Activated T-cell treated with anti-CD3 and anti-CD28 coated beads, Interleukin-2, amount 50 U/mL, for 72 hours (primary cell): ENCODE measurements around the gene FAM200B. TPM values are rescaled to one million over a fixed set of nuclear protein-coding genes. Genes with fewer than 3 reads are reported as not detected.
"Not testable (repeated sequence)": the region's sequence is repeated elsewhere in the genome, so short reads cannot be mapped to it uniquely, and the experiment has no call there.

Experiments
- ATAC-seq, 2 donors: fragments of 150-1000 bp; cut with Tn5 transposase; replicated peaks in 1 of 2; 2 replicates each; pipeline ENCODE4 v1.10.0; 2021; ENCODE audit warnings: moderate library complexity in 2 of 2, mild to moderate bottlenecking in 1 of 2
- DNase-seq, 2 donors: peaks; one replicate each; pipeline ENCODE4 v3.0.0; 2021 to 2022; ENCODE audit warnings: mixed read lengths in 1 of 2
- H3K27ac Mint-ChIP-seq: one replicate; pipeline ENCODE4 v1.8.0; 2022; ENCODE audit warnings: mild to moderate bottlenecking, moderate library complexity, mixed read lengths
- H3K27me3 Mint-ChIP-seq: one replicate; pipeline ENCODE4 v1.8.0; 2022; ENCODE audit warnings: low read depth, mixed read lengths
- H3K36me3 Mint-ChIP-seq, 2 donors: one replicate each; pipeline ENCODE4 v1.8.0; 2022; ENCODE audit warnings: mixed read lengths in 2 of 2, mild to moderate bottlenecking in 1 of 2; ENCODE audit not compliant: insufficient read depth in 2 of 2
- H3K4me1 Mint-ChIP-seq: one replicate; pipeline ENCODE4 v1.8.0; 2022; ENCODE audit warnings: low read depth, mixed read lengths
- H3K4me3 Mint-ChIP-seq, 2 donors: one replicate each; pipeline ENCODE4 v1.8.0; 2022; ENCODE audit warnings: mild to moderate bottlenecking in 2 of 2, mixed read lengths in 2 of 2, moderate library complexity in 2 of 2
- H3K9me3 Mint-ChIP-seq, 2 donors: one replicate each; pipeline ENCODE4 v1.8.0; 2022; ENCODE audit warnings: mixed read lengths in 2 of 2
- total RNA-seq, 2 donors: library from RNA; stranded (reverse); gene quantifications; one replicate each; pipeline ENCODE4 v1.2.3, GENCODE V29; 2022

FAM200B gene
- total RNA-seq, 2 donors from 2014 or later: 15.8 to 23.1 TPM

DNA sequence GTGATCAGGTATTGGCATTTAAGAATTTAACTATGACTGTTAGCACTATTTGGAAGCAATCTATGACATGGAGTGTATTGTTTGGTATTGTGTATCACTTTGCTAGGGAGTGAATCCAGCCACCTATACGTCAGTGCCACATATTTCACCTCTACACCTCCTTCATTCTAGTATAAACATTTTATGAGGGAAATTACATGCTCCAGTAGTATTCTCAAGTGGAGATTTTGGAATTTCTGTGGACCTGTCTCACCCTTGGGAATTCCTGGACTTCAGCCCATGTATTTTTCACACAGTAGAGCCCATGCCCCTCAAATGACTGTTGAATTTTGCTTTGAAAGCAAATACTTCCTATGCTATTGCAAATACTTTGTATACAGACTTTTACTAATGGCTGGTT lies 32.5 kb downstream of the FAM200B start:
- ATAC-seq (no peak), DNase-seq (no peak)
- Mint-ChIP-seq H3K9me3 (no peaks in the 10 kb centered on the region), H3K4me3 (no peak overlapping the region), H3K27me3 (no peaks in the 10 kb centered on the region), H3K4me1 (no peaks in the 10 kb centered on the region), H3K36me3 (no peaks in the 10 kb centered on the region), H3K27ac (no peak overlapping the region)

DNA sequence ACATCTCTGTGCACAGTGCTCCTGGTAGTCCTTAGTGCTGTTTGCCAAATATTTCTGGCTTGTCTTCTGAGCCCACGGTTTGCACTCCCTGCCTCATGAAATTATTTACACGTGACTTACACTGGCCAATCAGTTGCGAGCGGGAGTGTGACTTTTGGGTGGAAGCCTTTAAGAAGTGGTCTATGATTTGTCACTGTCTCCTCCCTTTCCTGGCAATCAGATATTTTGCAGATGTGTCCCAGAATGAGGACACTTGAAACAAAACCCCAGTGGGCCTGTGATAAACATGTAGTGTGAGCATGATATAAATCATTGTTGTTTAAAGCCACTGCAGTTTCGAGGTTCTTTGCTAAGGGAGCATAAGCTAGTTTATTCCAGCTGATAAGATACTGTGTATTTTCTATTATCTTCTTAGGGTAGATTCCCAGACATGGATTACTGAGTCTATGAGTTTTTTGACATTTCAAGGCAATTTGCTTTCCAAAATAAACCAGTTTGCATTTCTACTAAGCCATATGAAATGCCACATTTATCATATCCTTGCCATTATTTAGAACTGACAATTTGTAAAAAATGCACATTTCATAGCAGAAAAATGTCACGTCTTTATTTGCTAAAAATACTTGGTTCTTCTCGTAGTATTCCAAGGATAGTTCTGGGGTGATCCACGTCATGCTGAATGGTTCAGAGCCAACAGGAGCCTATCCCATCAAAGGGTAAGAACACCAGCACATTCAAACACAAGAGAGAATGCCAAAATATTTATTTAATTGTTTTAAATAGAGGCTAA lies 33.2 kb downstream of the FAM200B start:
- Mint-ChIP-seq H3K4me1 (no peaks in the 10 kb centered on the region), H3K9me3 (no peaks in the 10 kb centered on the region), H3K27me3 (no peaks in the 10 kb centered on the region), H3K27ac (no peak overlapping the region), H3K4me3 (no peak overlapping the region), H3K36me3 (no peaks in the 10 kb centered on the region)
- ATAC-seq (no peak), DNase-seq (no peak)

DNA sequence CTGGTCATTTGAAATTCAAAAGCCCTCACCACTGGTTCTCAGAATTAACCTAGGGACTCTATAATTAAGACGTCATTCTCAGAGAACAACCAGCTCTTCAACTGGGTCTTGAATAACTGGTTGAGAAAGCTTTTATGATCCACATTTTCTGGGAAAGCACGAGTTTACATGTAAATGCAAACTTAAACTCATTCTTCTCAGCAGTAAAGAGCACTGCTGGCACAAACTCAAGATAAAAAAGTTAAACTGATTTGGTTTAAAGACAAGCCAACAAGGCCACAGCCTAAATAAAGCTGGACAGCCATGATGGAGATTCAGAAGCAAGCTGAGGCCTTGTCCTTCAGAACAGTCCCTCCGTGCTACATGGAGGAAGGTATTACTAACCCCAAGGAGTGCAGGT lies 34.5 kb downstream of the FAM200B start:
- Mint-ChIP-seq H3K27me3 (no peaks in the 10 kb centered on the region), H3K9me3 (no peaks in the 10 kb centered on the region), H3K27ac (no peak overlapping the region), H3K4me3 (no peak overlapping the region), H3K36me3 (no peaks in the 10 kb centered on the region), H3K4me1 (no peaks in the 10 kb centered on the region)
- DNase-seq: no peak
- ATAC-seq: no peak

- Mint-ChIP-seq H3K27me3 (no peaks in the 10 kb centered on the region), H3K27ac (no peak overlapping the region), H3K36me3 (no peaks in the 10 kb centered on the region), H3K4me3 (no peak overlapping the region), H3K9me3 (no peaks in the 10 kb centered on the region), H3K4me1 (no peaks in the 10 kb centered on the region)
- ATAC-seq: no peak
- DNase-seq: no peak
Measured at GRCh38 chr4:15717086-15717485, 35.5 kb downstream of the FAM200B start.

DNA sequence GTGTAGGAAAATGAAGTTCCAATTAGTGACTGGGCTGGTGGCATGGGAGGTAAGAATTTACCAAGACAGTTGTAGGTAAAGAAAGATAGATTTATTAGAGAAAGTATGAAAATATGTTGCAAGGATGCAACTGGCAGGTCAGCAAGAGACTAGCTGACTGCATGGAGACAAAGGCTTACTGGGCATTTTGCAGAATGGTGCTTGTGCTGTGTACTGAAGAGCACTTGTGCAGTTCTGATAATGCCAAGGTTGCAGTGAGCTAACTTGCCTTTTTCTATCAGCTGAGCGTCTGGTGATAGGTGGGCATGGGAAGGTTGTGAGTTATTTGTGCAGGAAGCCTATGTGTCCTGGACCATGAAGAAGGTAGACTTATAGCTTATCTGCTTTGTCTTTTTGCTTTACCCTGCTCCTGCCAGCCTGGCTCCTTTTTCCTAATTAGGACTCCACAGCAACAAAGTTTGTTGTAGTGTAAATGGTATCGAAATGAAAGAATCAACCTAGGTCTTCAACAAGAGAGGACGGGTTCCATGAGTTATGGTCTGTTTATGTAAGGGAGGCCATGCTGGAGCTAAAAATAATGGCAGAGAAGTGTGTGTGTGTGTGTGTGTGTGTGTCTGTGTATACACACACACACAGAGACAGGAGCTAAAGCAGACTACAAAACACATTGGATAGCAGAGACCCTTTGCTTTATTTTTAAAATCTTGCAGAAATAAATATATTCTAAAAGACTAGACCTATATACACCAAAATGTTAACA lies 36.2 kb downstream of the FAM200B start:
- no peak overlapping the region for H3K27ac Mint-ChIP-seq
- no peaks in the 10 kb centered on the region for H3K27me3 Mint-ChIP-seq
- H3K9me3 Mint-ChIP-seq: no peaks in the 10 kb centered on the region
- no peak overlapping the region for H3K4me3 Mint-ChIP-seq
- no peaks in the 10 kb centered on the region for H3K4me1 Mint-ChIP-seq
- no peaks in the 10 kb centered on the region for H3K36me3 Mint-ChIP-seq
- no peak for ATAC-seq
- no peak for DNase-seq

DNA sequence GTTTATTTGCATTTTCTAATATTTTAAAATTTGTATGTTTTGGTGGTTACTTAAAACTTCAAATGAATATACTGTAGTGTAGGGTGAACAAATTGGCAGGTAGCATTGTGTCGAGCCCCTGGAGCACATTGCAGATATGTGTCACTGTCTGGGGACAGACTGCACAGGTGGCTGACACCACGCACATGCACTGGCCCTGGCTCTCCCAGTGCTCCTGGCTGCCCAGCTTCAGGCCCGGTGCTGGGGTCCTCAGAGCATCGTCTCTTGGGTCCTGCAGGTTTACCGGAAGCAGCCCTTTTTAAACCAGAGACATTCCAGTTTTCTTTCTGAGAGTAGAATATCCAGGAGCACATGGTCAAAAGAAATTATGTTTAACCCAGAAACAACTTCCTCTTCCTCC lies 36.8 kb downstream of the FAM200B start:
- ATAC-seq (no peak), DNase-seq (no peak)
- Mint-ChIP-seq H3K4me1 (no peaks in the 10 kb centered on the region), H3K27me3 (no peaks in the 10 kb centered on the region), H3K27ac (no peak overlapping the region), H3K36me3 (no peaks in the 10 kb centered on the region), H3K4me3 (no peak overlapping the region), H3K9me3 (no peaks in the 10 kb centered on the region)

- H3K27me3 Mint-ChIP-seq: no peaks in the 10 kb centered on the region
- no peaks in the 10 kb centered on the region for H3K9me3 Mint-ChIP-seq
- H3K4me1 Mint-ChIP-seq: no peaks in the 10 kb centered on the region
- no peak overlapping the region for H3K4me3 Mint-ChIP-seq
- ATAC-seq (no peak), DNase-seq (no peak)
- H3K36me3 Mint-ChIP-seq: no peaks in the 10 kb centered on the region
- no peak overlapping the region for H3K27ac Mint-ChIP-seq
Measured at GRCh38 chr4:15718959-15719358, 37.3 kb downstream of the FAM200B start.

DNA sequence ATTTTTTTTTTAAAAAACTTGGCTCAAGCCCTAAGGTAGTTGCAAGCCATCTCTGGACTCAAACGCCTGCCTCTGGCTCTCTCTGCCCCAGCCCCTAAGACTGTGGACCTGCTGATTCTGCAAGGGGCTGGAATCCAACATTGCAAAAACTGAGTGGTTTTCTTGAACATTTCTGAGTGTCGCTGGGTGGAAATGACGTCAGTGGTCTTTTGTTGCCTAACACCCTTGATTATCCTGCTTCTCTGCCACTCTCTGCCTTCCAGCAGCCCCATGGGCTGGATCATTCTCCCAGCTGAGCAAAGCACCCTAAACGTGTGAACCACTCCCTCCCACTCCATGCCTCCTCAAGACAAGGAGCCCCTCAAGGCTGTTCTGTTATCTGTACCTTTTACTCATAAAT lies 37.9 kb downstream of the FAM200B start:
- no peaks in the 10 kb centered on the region for H3K4me1 Mint-ChIP-seq
- no peak for DNase-seq
- no peaks in the 10 kb centered on the region for H3K36me3 Mint-ChIP-seq
- no peak for ATAC-seq
- no peak overlapping the region for H3K4me3 Mint-ChIP-seq
- no peak overlapping the region for H3K27ac Mint-ChIP-seq
- H3K9me3 Mint-ChIP-seq: no peaks in the 10 kb centered on the region
- no peaks in the 10 kb centered on the region for H3K27me3 Mint-ChIP-seq

DNA sequence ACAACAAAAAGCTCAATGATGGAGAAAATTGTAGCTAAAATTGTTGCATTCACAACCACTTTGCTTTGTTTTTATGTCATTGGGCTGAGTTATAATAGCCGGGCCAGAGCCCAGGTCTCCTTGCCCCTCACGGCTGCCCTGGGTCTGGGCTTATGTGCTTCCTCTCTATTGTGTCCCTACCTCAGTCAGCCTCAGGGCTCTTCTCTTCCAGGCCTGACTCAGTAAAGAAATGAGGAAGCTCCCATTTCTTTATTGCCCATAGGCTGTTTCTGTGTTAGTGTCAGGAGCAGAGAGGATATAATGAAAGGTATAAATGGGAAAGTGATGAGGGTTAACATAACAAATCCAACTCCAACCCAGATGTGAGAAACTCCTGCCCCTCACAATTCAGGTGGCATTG lies 39.2 kb downstream of the FAM200B start:
- Mint-ChIP-seq H3K27ac (no peak overlapping the region), H3K27me3 (peaks cover under 1% of the 10 kb centered on the region), H3K9me3 (no peaks in the 10 kb centered on the region), H3K4me3 (no peak overlapping the region), H3K36me3 (no peaks in the 10 kb centered on the region), H3K4me1 (no peaks in the 10 kb centered on the region)
- ATAC-seq (no peak), DNase-seq (no peak)

DNA sequence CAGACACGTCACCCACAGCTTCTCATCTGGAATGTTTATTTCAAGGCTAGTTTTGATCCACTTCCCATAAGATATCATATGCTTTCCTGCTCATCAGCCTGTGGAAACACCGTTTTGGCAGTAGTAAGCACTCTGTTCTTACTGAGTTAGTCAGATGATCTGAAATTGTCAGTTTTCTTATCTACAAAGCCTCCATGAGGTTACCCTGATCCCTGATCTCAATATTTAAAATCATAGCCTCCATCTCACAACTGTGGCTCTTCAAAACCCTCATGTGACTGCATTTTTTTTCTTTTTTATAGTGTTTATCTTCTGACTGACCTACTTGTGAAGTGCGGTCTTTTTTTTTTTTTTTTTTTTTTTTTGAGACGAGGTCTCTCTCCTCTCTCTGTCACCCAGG lies 44.0 kb downstream of the FAM200B start:
- Mint-ChIP-seq H3K9me3 (no peaks in the 10 kb centered on the region), H3K4me3 (no peak overlapping the region), H3K27ac (no peak overlapping the region), H3K4me1 (no peaks in the 10 kb centered on the region), H3K27me3 (peaks cover 7% of the 10 kb centered on the region), H3K36me3 (no peaks in the 10 kb centered on the region)
- ATAC-seq: no peak
- DNase-seq: no peak

DNA sequence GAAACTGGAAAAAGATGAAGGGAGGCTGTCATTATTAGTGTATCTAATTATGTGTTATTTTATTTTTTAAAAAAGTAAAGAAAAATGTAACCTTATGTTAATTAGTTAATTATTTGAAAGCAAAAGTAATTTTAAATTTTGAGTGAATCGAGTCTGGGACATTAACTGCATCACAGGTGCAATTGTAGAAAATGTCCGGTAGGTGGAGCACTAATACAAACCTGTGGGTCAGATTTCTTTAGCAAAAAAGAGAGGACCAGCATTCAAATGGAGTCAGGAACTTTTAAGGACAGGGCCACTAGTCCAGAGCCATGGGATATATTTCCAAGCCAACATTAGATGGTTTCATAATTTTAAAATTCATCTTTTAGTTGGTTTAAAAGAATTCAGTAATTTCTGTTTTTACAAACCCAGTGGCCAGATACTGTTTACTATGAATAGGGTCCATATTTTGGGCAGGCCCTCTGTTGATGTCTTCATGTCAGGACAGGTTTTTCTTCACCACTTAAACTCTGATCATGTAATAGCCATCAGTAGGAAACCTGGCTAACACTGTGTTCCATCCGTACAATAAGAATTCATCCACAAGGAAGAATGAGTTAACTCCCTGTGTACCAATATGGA lies 48.4 kb downstream of the FAM200B start:
- Mint-ChIP-seq H3K9me3 (no peaks in the 10 kb centered on the region), H3K4me1 (peaks cover 16% of the 10 kb centered on the region), H3K27ac (no peak overlapping the region), H3K36me3 (no peaks in the 10 kb centered on the region), H3K27me3 (peaks cover 7% of the 10 kb centered on the region), H3K4me3 (no peak overlapping the region)
- ATAC-seq (peak in 1 of 2 donors; percentile 43), DNase-seq (peak; percentile 12 to 34)

DNA sequence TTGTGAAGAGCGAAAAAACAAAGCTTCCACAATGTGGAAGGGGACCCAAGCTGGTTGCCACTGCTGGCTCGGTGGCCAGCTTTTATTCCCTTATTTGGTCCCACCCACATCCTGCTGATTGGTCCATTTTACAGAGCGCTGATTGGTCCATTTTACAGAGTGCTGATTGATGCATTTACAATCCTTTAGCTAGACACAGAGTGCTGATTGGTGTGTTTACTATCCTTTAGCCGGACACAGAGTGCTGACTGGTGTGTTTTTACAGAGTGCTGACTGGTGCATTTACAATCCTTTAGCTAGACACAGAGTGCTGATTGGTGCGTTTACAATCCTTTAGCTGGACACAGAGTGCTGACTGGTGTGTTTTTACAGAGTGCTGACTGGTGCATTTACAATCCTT lies 51.4 kb downstream of the FAM200B start:
- ATAC-seq, H3K27me3 Mint-ChIP-seq, H3K27ac Mint-ChIP-seq, H3K4me3 Mint-ChIP-seq, DNase-seq, H3K36me3 Mint-ChIP-seq, H3K9me3 Mint-ChIP-seq: not testable (repeated sequence)
- H3K4me1 Mint-ChIP-seq: peaks cover 28% of the 10 kb centered on the region

DNA sequence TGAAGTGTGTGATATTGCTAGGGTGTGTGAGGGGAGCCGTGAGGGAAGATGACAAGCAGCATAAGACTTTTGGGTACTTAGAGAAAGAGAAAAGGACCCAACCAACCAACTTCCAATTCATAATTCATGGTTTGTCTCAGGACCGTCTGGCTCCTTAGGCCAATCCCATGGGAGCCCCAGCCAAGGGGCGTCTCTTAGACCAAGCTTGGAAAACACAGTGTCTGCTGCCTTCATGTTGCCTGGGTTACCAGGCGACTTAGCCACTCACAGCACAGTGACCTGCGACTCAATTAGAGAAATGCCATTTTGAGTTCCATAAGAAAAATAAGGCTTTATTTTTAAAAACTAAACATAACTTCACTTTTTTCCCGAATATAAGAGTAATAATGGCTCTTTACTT lies 53.9 kb downstream of the FAM200B start:
- ATAC-seq: no peak
- Mint-ChIP-seq H3K36me3 (peaks cover 3 to 8% of the 10 kb centered on the region in 2 donors), H3K27ac (no peak overlapping the region), H3K4me3 (no peak overlapping the region), H3K9me3 (peaks cover 1 to 2% of the 10 kb centered on the region in 2 donors), H3K27me3 (peaks cover 6% of the 10 kb centered on the region), H3K4me1 (peaks cover 49% of the 10 kb centered on the region)
- no peak for DNase-seq
